Stimulated activated CD4-positive, alpha-beta T cell treated with anti-CD3 and anti-CD28 coated beads, Interleukin-15, amount 100 ng/mL, for 48 hours (primary cell): Measurements from ENCODE around the gene CD19.

Experiments used
- DNase-seq, 2 donors: peaks; one replicate each; pipeline ENCODE4 v3.0.0-alpha.2; 2020; ENCODE audit warnings: low read depth in 2 of 2

Gene CD19

DNA sequence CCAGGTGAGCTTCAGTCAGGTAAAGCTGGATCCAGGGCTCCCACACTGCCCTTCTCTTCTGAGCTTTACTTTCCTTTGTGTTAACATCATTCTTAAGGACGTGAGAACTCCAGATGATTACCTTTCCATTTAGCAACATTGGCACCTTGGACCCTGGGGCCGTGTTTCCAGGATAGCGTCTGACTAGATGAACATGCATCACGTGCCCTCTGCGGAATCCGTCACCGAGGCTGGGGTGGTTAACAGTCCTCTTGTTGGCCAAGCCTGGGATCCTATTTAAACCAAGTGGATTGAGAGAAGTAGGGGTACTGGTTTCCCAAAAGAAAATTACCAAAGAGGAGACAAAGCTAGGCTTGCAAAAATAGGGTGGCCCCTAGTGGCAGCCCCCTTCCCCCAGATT lies 49.2 kb downstream of the CD19 start:
- DNase-seq = no peak

DNA sequence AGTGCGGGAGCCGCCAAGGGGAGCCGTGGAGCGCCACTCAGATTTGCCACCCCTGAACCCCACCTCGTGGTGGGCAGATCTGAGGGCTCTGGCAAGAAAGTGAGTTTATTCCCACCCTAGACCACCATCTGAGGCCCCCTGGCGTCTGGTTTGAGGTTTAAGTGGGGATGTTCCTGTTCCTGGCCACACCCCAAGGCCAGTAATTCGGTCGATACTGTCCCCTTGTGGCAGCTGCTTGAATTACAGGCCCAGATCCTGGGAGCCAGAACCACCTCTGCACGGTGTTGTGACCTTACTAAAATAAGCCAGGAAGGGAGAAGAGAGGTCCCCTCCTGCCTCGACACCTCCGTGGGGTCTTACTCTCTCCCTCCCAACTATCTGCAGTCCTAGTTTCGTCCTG lies 49.7 kb downstream of the CD19 start:
- DNase-seq = peak; percentile 33 to 56

DNA sequence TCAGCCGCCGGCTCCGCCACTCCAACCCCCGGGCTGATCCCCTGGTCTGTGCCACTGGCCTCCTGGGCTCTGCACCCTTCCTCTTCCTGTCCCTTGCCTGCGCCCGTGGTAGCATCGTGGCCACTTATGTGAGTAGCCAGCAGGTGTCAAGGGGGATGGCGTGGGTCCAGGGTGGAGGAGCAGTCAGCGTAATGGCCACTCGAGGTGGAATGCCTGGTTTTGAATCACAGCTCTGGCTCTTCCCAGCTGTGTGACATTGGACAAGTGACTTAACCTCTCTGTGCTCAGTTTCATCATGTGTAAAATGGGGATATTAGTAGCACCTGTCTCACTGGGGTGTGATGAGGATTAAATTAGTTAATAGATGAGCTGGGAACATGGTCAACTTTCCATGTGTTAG lies 50.6 kb downstream of the CD19 start:
- DNase-seq = no peak

DNA sequence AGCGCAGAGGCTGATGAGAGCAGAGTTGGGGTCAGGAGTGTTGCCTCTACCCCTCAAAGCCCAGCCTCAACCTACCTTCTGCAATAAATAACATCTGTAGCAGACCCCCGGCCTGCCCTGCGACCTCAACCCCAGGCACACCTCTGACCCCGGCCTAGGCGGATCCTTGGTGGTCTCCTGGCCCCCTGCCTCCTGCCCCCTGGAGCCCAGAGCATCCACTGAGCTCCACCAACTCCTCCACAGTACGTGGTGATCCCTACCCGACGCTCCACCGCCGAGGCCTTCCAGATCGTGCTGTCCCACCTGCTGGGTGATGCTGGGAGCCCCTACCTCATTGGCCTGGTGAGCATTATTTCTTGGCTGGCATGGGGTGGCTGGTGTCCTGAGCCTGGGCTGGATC lies 51.2 kb downstream of the CD19 start:
- DNase-seq = no peak

DNA sequence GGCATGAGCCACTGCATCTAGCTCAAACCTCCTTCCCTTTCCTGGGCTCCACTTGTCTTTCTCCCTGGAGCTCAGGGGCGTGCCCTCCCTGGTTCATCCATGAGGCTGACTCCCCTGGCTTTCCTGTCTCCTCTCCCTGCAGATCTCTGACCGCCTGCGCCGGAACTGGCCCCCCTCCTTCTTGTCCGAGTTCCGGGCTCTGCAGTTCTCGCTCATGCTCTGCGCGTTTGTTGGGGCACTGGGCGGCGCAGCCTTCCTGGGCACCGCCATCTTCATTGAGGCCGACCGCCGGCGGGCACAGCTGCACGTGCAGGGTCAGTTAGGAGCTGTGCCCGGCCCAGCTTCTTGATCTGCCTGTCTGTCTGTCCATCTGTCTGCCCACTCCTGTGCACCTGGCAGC lies 51.9 kb downstream of the CD19 start:
- DNase-seq = no peak

DNA sequence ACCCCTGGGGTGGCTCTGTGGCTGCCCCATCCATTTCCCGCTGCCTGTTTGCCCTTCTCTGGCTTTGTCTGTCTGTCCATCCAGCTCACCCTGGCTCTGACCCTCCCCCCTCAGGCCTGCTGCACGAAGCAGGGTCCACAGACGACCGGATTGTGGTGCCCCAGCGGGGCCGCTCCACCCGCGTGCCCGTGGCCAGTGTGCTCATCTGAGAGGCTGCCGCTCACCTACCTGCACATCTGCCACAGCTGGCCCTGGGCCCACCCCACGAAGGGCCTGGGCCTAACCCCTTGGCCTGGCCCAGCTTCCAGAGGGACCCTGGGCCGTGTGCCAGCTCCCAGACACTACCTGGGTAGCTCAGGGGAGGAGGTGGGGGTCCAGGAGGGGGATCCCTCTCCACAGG lies 52.3 kb downstream of the CD19 start:
- no peak for DNase-seq

DNA sequence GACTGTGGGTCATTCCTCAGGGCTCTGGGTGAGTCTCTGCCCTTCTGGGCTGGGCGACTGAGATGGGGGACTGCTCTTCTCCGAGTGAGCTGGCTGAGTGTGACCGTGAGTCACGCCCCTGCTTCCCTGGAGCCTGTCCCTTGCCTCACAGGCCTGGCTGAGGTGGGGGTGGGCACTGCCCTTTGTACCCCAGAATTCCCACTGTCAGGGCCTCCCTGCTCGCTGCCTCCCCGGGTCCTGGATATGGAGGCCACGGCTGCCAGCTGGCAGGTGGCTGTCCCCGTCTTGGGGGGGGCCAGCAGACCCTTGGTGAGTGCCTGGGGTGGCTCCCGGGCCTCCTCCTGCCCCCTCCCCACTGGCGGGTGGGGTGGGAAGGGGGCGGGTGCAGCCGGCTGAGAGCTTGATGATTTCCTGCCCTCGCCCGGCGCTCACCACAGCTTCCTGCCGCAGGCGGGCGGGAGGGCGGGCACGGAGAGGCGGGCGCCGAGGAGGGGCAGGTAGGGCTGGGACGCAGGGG lies 52.9 kb downstream of the CD19 start, which contains the start of gene LAT:
LAT (plus strand) TSS at position 434 of the 517 bp plus-strand sequence. CDS start 366 bp downstream, outside the sequence.
- DNase-seq = peak; percentile 49 to 70

DNA sequence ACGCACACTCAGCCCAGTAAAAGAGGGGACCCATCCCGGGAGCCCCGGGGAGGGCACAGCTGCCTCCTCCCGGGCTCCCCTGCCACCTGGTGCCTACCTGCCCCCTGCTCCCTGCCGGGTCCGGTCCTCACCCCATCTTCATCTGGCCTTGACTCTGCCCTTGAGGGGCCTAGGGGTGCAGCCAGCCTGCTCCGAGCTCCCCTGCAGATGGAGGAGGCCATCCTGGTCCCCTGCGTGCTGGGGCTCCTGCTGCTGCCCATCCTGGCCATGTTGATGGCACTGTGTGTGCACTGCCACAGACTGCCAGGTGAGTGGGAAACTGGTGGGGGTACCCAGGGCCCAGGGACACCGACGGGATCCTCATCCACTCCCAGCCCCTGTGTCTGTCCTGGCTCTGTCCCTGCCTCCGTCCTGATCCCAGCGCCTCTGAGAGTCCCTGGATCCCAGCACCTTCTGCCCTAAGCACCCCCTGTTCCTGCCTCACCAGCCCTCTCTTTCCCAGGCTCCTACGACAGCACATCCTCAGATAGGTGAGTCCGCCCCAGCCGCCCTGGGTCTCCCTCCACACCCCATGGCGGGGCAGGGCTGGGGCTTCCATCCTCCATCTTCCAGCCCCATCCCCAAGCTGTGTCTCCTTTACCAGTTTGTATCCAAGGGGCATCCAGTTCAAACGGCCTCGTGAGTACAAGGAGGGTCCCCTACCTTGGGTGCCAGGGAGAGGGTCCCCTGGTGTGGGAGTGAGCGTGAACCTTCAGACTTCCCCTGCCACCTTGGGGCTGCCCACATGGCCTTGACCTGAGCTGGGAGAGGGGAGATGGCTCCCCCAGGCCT lies 53.7 kb downstream of the CD19 start:
- DNase-seq = no peak

DNA sequence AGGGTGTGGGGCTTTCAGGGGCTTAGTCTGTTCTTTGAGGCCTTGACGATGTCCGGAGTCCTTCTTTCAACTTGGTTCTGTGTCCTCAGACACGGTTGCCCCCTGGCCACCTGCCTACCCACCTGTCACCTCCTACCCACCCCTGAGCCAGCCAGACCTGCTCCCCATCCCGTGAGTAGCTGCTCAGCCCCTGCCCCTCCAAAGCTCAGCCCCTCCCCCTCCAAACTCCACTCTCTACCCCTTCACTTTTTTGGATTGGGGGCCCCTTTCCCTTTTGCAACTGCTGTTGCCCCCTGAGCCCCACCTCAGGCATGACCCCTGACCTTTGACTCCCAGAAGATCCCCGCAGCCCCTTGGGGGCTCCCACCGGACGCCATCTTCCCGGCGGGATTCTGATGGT lies 54.3 kb downstream of the CD19 start:
- no peak for DNase-seq

DNA sequence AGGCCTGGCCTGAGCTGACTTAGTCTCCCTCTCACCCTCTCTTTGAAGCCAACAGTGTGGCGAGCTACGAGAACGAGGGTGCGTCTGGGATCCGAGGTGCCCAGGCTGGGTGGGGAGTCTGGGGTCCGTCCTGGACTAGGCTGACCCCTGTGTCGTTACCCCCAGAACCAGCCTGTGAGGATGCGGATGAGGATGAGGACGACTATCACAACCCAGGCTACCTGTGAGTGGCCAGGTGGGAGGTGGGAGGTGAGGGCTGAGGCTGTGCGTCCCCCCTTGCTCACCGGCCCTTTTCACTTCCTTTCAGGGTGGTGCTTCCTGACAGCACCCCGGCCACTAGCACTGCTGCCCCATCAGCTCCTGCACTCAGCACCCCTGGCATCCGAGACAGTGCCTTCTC lies 54.7 kb downstream of the CD19 start:
- DNase-seq = no peak

DNA sequence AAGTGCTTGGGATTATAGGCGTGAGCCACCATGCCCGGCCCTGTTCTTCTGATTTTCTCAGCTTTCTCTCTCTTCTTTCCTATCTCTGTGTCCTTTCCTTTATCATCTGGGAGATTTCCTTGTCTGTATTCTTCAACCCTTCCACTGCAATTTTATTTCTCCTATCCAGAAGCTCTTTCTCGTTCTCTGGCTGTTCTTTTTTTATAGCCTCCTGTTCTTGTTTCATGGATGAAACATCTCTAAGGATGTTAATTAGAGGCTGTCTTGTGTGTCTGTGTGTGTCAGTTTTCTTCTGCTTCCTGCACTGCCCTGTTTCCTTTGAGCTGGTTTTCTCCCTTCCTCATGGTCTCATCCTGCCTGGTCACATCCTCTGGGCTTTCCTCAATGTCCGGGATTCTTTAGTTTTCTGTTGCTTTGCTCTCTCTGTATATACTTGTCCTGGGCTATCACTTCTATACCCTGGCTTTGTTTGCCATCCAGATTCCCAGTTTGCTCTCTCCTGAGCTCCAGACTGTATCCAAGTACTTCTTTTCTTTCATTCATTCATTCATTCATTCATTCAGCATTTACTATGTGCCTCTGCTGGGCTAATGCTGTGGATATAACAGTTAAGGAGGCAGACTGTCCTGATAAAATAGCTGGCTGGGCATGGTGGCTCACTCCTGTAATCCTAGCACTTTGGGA lies 55.5 kb downstream of the CD19 start:
- DNase-seq = no peak
